Keratinocyte (primary cell): ENCODE data around the gene AKAP6. TPM values are rescaled to one million over a fixed set of nuclear protein-coding genes. Genes with fewer than 3 reads are reported as not detected.

Source experiments
- DNase-seq: peaks from one replicate; pipeline ENCODE4 v3.0.0-alpha.2; 2011; ENCODE audit warnings: low read depth, missing footprints, low spot score
- FAIRE-seq: peaks from 2 replicates; lab custom pipeline; 2011; peaks lifted over from hg19 to GRCh38; lab: Jason Lieb, UNC
- H2AFZ ChIP-seq: 2 replicates; pipeline ENCODE4 v1.6.0; 2012; ENCODE audit warnings: low read length, control low read depth, inconsistent platforms; ENCODE audit not compliant: control insufficient read depth
- H3K27ac ChIP-seq: 2 replicates; pipeline ENCODE4 v1.5.1; 2011; ENCODE audit warnings: low read length; ENCODE audit not compliant: control insufficient read depth, insufficient read depth
- H3K27me3 ChIP-seq: 3 replicates; pipeline ENCODE4 v1.6.0; 2011; ENCODE audit warnings: low read length; ENCODE audit not compliant: control insufficient read depth, insufficient read depth; ENCODE audit errors: extremely low read depth
- H3K36me3 ChIP-seq, 2 experiments: 2 replicates in 1 of 2; 3 replicates in 1 of 2; pipeline ENCODE4 v1.5.1; 2011; ENCODE audit warnings: low read length in 2 of 2, mild to moderate bottlenecking in 1 of 2; ENCODE audit not compliant: control insufficient read depth in 2 of 2, insufficient read depth in 2 of 2; ENCODE audit errors: extremely low read depth in 1 of 2
- H3K4me1 ChIP-seq: 3 replicates; pipeline ENCODE4 v1.5.1; 2011; ENCODE audit warnings: low read length; ENCODE audit not compliant: control insufficient read depth, insufficient read depth; ENCODE audit errors: extremely low read depth
- H3K4me2 ChIP-seq: 3 replicates; pipeline ENCODE4 v1.6.0; 2011; ENCODE audit warnings: low read depth, low read length; ENCODE audit not compliant: control insufficient read depth, insufficient read depth; ENCODE audit errors: extremely low read depth
- H3K4me3 ChIP-seq, 3 experiments: fragments of 200-600 bp in 1 of 3; sonication (generic) in 1 of 3; 2 replicates in 2 of 3; 3 replicates in 1 of 3; pipeline ENCODE4 v1.5.1; 2011 to 2016; ENCODE audit warnings: low read length in 3 of 3, mild to moderate bottlenecking in 3 of 3, control low read depth in 2 of 3, inconsistent platforms in 1 of 3, low read depth in 1 of 3, mixed read lengths in 1 of 3, mixed run types in 1 of 3, moderate library complexity in 1 of 3; ENCODE audit not compliant: control insufficient read depth in 2 of 3, insufficient read depth in 2 of 3; ENCODE audit errors: extremely low read depth in 1 of 3
- H3K79me2 ChIP-seq: 2 replicates; pipeline ENCODE4 v1.6.0; 2012; ENCODE audit warnings: low read length; ENCODE audit not compliant: control insufficient read depth, insufficient read depth
- H3K9ac ChIP-seq: 3 replicates; pipeline ENCODE4 v1.6.0; 2011; ENCODE audit warnings: low read length; ENCODE audit not compliant: control insufficient read depth, insufficient read depth; ENCODE audit errors: extremely low read depth
- H3K9me1 ChIP-seq: 3 replicates; pipeline ENCODE4 v1.6.0; 2011; ENCODE audit warnings: low read length; ENCODE audit not compliant: control insufficient read depth, insufficient read depth; ENCODE audit errors: extremely low read depth
- H3K9me3 ChIP-seq: 2 replicates; pipeline ENCODE4 v1.5.1; 2012; ENCODE audit warnings: low read depth, low read length; ENCODE audit not compliant: control insufficient read depth
- H4K20me1 ChIP-seq: 3 replicates; pipeline ENCODE4 v1.6.0; 2011; ENCODE audit warnings: low read length; ENCODE audit not compliant: control insufficient read depth, insufficient read depth; ENCODE audit errors: extremely low read depth
- CTCF ChIP-seq, 3 experiments: IDR thresholded peaks in 1 of 3; conservative IDR thresholded peaks in 1 of 3; optimal IDR thresholded peaks in 1 of 3; 2 replicates in 2 of 3; 3 replicates in 1 of 3; pipeline versions ENCODE3 to v1.5.1; 2011; ENCODE audit warnings: low read length in 3 of 3, mild to moderate bottlenecking in 3 of 3, moderate library complexity in 2 of 3, control low read depth in 1 of 3, inconsistent platforms in 1 of 3; ENCODE audit not compliant: insufficient read depth in 2 of 3; ENCODE audit errors: extremely low read depth in 1 of 3
- EZH2 ChIP-seq: IDR thresholded peaks from one replicate; pipeline ENCODE4 v1.6.1; 2012; ENCODE audit warnings: inconsistent platforms, mild to moderate bottlenecking, low read length, moderate library complexity
- dilution Hi-C: fragments of 300-500 bp; cut with MboI; formaldehyde crosslinking; loops from one replicate; pipeline ENCODE4 v1.7.0; 2020; ENCODE audit warnings: low sequenced_read_pairs; ENCODE audit not compliant: extremely low pct_ligation_motif_present
- polyA plus RNA-seq, 5 experiments: library from polyadenylated mRNA; depleted of rRNA in 3 of 5; stranded (reverse) in 3 of 5; stranded (forward) in 1 of 5; unstranded in 1 of 5; fragments of >200 nt; gene quantifications; 1 replicate in 1 of 5; 2 replicates in 3 of 5; 3 replicates in 1 of 5; pipeline versions ENCODE4 v1.2.1 to v1.2.3, GENCODE V29; 2011 to 2012; ENCODE audit warnings: missing spikeins in 2 of 5, low read depth in 1 of 5, low replicate concordance in 1 of 5

Gene AKAP6
- polyA plus RNA-seq, 1 donor (not counting 4 experiments of a cell fraction or from before 2014, with no cell fraction given): 2.0 TPM

- Histone ChIP-seq H3K9me3 (no peaks in the 10 kb centered on the region), H4K20me1 (no peaks in the 10 kb centered on the region), H3K4me3 (no peak overlapping the region), H3K9ac (no peak overlapping the region), H3K9me1 (no peaks in the 10 kb centered on the region), H3K4me1 (no peaks in the 10 kb centered on the region), H2AFZ (no peak overlapping the region), H3K4me2 (no peak overlapping the region), H3K27me3 (no peaks in the 10 kb centered on the region), H3K36me3 (no peaks in the 10 kb centered on the region), H3K79me2 (no peaks in the 10 kb centered on the region), H3K27ac (no peak overlapping the region)
- dilution Hi-C loops: no loop called here
- DNase-seq: no peak
- FAIRE-seq: no peak
- TF ChIP-seq CTCF (optimal IDR thresholded peaks at IDR 0.05 in 1 of 3, IDR thresholded peaks at IDR 0.05 in 1 of 3, conservative IDR thresholded peaks at IDR 0.05 in 1 of 3; ENCODE audit: extremely low read depth in 1 of 3, insufficient read depth in 2 of 3, low read length in 3 of 3): no peak
Observed at GRCh38 chr14:32630701-32631100, 301.6 kb downstream of the AKAP6 start.

- H3K4me2 ChIP-seq: no peak overlapping the region
- H3K79me2 ChIP-seq: no peaks in the 10 kb centered on the region
- no peaks in the 10 kb centered on the region for H3K27me3 ChIP-seq
- FAIRE-seq: peak; percentile 34
- H3K27ac ChIP-seq: no peak overlapping the region
- H3K4me1 ChIP-seq: no peaks in the 10 kb centered on the region
- dilution Hi-C loops: no loop called here
- H2AFZ ChIP-seq: no peak overlapping the region
- H3K9me3 ChIP-seq: no peaks in the 10 kb centered on the region
- no peak overlapping the region for H3K4me3 ChIP-seq
- no peak for TF ChIP-seq CTCF (optimal IDR thresholded peaks at IDR 0.05 in 1 of 3, IDR thresholded peaks at IDR 0.05 in 1 of 3, conservative IDR thresholded peaks at IDR 0.05 in 1 of 3; ENCODE audit: extremely low read depth in 1 of 3, insufficient read depth in 2 of 3, low read length in 3 of 3)
- no peak for TF ChIP-seq EZH2
- DNase-seq: no peak
- H3K36me3 ChIP-seq: no peaks in the 10 kb centered on the region
- H4K20me1 ChIP-seq: no peaks in the 10 kb centered on the region
- no peak overlapping the region for H3K9ac ChIP-seq
- H3K9me1 ChIP-seq: no peaks in the 10 kb centered on the region
Observed at GRCh38 chr14:32633224-32633859, 304.2 kb downstream of the AKAP6 start.
